Activated CD4-positive, alpha-beta T cell treated with anti-CD3 and anti-CD28 coated beads for 48 hours (primary cell): Measurements from ENCODE around the gene PIK3R2.

Experiments
- DNase-seq: peaks from one replicate; pipeline ENCODE4 v3.0.0-alpha.2; 2020

Gene PIK3R2

GRCh38 chr19:18126097-18126496, 26.9 kb upstream of the PIK3R2 start:
- no peak for DNase-seq

GRCh38 chr19:18128044-18128443, 24.9 kb upstream of the PIK3R2 start:
- DNase-seq: no peak

- DNase-seq: no peak
Measured at GRCh38 chr19:18128805-18129204, 24.2 kb upstream of the PIK3R2 start.

DNA sequence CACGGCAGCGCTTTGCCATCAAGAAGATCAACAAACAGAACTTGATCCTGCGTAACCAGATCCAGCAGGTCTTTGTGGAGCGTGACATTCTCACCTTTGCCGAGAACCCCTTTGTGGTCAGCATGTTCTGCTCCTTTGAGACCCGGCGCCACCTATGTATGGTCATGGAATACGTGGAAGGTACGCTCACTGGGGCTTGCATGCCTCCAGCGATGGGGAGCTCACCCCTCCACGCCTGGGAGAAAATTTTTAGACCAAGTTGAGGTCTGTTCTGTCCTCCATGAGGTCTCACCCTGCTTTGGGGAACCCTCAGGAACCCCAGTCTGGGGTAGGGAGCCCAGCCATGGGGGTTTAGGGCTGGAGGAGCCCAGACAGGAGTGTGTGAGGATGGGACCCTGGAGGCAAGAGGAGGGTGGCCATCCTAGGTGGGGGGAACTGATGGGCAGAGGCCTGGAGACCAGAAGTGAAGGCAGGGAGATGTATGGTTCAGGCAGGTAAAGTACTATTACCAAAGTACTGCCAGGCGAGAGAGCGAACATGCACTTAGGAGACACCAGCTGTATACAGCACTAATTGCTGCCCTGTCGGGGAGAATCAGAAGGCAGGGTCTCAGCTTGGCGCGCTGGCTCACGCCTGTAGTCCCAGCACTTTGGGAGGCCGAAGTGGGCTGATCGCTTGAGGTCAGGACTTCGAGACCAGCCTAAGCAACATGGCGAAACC, 22.3 kb upstream of the PIK3R2 start:
- no peak for DNase-seq

- DNase-seq: peak; percentile 55
Measured at GRCh38 chr19:18131841-18132596, 20.9 kb upstream of the PIK3R2 start.

GRCh38 chr19:18135712-18136584, 17.0 kb upstream of the PIK3R2 start:
- no peak for DNase-seq

DNA sequence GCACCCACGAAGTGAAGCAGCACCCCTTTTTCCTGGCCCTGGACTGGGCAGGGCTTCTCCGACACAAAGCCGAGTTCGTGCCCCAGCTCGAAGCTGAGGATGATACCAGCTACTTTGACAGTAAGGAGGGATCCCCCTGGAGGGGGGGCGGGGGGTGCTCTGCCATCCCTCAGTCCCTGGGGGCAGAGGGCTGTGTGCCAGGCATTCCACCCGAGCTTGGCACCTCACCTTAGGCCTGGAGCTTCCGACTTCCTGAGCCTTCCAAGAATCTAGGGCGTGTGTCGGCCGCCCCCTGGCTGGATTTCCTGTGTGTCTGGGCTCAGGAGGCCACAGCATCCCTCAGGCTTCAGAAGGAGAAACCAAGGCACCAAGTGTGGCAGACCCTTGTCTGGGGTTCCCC, 15.7 kb upstream of the PIK3R2 start:
- no peak for DNase-seq

DNA sequence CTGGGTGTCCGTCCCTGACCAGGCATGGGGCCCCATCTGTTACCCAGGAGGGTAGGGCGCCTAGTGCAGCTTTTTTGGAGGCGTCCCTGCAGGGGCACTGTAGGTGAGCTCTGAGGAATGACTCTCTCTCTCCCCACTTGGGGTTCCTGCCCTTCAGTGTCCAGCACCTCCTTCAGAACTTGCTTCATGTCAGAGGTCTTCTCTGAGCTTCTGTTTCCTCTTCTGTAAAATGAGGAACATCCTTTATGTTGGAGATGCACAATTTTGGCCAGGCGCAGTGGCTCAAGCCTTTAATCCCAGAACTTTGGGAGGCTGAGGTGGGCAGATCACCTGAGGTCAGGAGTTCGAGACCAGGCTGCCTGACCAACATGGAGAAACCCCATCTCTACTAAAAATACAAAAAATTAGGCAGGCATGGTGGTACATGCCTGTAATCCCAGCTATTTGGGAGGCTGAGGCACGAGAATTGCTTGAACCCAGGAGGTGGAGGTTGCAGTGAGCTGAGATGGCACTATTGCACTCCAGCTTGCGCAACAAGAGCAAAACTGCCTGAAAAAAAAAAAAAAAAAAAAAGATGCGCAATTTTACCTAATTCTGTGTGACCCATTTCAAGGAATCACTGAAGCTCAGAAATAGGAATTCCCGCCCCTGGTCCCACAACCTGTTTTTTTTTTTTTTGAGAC, 15.2 kb upstream of the PIK3R2 start:
- no peak for DNase-seq

GRCh38 chr19:18140473-18140872, 12.5 kb upstream of the PIK3R2 start:
- DNase-seq: no peak

DNA sequence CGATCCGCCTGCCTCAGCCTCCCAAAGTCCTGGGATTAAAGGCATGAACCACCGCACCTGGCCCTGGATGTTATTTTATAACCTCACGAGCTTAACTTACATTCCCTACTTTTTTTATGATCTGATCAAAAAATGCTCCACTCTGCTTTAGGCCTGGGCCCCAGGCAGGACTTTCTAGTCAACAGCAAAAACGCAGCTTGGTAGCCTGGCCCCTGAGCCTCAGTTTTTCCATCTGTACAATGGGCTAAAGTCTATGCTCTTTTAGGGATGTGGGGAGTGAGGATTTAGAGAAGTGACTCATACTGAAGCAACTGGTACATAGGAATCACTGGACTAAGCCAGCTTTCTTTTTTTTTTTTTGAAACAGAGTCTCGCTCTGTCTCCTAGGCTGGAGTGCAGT, 11.9 kb upstream of the PIK3R2 start:
- no peak for DNase-seq

DNA sequence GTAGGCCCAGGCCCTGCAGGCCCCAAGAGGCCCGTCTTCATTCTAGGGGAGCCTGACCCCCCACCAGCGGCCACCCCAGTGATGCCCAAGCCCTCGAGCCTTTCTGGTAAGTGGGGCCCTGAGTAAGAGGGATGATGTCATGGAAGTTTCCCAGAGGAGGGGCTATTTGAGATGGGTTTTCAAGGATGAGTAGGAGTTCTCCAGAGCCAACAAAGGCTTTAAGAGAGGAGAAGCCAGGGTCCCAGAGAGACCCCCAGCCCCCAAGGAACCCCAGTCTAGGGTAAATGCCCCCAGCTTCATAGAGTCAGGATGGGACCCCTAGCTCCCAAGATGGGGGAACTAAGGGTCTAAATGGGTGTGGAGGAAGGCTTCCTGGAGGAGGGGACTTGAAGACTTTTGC, 9.1 kb upstream of the PIK3R2 start:
- DNase-seq: no peak

- DNase-seq: no peak
Measured at GRCh38 chr19:18144361-18144760, 8.6 kb upstream of the PIK3R2 start.

DNA sequence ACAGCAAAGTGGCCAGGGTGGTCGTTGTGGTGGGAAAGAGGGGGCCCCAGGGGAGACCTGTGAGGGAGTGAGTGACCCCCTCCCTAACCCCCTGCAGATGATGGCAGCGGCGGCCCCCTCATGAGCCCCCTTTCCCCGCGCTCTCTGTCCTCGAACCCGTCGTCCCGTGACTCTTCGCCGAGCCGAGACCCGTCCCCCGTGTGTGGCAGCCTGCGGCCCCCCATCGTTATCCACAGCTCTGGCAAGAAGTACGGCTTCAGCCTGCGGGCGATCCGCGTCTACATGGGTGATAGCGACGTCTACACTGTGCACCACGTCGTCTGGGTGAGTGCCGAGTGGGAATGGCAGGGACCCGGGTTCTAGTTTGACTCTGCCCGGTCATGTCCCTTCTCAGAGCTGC, 8.1 kb upstream of the PIK3R2 start:
- no peak for DNase-seq

DNA sequence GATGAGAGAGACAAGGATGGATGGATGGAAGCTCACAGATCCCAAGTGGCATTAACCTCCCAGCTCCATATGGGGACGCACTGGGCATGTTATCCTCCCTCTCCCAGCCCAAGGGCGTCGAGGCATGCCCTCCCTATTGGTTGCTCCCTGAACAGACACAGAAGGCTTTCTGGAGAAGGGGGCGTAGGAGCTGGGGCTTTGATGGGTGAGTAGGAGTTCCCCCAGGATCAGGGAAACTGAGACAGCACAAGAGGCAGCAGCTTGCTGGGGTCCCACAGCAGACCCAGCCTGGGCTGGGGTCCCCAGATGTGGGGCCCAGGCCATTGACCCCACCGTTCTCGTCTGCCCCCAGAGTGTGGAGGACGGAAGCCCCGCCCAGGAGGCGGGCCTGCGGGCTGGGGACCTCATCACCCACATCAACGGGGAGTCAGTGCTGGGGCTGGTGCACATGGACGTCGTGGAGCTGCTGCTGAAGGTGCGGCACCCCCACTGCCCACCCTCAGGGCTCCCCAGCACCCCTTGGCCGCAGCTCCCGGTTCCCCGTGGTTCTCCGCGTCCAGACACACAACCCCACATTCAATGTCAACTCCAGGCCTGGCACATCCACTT, 7.5 kb upstream of the PIK3R2 start:
- no peak for DNase-seq

DNA sequence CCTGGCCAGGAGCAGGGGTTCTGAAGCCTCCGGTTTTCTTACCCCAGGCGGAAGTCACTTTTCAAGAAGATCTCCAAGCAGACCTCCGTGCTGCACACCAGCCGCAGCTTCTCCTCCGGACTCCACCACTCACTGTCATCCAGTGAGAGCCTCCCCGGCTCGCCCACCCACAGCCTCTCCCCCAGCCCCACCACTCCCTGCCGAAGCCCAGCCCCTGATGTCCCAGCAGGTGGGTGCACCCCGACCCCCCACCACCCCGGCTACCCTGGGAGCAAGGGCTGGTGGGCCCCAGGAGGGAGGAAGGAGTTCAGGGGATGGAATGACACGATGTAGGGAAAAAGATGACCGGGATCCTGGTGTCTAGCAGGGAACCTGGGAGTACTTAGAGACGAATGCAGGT, 5.6 kb upstream of the PIK3R2 start:
- no peak for DNase-seq

GRCh38 chr19:18149596-18149975, 3.4 kb upstream of the PIK3R2 start:
- no peak for DNase-seq

GRCh38 chr19:18150776-18151624, 2.0 kb upstream of the PIK3R2 start:
- no peak for DNase-seq

DNA sequence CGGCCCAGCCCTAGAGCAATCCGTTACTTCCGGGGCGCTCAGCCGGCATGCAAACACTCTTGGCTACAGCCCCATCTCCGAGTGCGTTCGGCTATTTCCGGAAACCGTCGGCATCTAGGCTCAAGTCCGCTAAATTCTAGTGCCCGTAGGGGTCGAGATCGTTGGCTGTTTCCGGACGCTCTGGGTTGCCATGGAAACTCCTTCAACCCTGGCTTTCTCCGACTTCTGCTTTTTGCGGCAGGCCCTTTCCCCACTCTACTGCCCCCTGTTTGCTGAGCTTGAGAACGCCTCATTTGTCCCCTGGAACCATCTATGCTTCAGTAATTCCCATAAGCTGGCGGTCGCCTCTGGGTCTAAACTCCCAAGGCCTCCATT, 534 bp upstream of the PIK3R2 start:
- peak; percentile 99 for DNase-seq

DNA sequence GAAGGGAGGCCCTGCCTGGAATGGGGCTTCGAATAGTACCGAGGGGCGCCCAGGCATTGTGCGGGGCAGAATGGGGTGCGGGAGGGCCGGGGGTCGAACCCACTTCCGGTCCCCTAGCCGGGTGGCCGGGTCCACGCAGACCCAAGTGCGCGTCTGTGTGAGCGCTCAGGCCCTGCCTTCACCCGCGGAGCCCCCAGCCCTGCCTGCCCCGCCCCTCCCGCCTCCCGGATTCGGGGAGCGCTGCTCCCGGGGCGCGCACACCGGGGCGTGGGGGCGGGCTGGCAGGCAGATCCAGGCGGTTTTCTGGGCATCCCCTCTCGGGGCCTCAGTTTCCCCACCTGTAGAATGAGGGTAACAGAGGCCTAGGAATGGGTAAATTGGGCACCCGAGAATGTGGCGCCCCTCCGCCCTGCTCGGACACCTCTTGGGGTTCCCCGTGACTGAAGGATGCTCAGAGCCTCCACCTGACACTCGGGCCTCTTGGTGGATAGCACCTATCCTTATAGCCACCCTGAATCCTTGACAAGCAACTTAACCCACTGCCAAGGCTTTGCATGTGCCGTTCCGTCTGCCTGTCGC, 682 bp downstream of the PIK3R2 start:
- DNase-seq: peak; percentile 42

DNA sequence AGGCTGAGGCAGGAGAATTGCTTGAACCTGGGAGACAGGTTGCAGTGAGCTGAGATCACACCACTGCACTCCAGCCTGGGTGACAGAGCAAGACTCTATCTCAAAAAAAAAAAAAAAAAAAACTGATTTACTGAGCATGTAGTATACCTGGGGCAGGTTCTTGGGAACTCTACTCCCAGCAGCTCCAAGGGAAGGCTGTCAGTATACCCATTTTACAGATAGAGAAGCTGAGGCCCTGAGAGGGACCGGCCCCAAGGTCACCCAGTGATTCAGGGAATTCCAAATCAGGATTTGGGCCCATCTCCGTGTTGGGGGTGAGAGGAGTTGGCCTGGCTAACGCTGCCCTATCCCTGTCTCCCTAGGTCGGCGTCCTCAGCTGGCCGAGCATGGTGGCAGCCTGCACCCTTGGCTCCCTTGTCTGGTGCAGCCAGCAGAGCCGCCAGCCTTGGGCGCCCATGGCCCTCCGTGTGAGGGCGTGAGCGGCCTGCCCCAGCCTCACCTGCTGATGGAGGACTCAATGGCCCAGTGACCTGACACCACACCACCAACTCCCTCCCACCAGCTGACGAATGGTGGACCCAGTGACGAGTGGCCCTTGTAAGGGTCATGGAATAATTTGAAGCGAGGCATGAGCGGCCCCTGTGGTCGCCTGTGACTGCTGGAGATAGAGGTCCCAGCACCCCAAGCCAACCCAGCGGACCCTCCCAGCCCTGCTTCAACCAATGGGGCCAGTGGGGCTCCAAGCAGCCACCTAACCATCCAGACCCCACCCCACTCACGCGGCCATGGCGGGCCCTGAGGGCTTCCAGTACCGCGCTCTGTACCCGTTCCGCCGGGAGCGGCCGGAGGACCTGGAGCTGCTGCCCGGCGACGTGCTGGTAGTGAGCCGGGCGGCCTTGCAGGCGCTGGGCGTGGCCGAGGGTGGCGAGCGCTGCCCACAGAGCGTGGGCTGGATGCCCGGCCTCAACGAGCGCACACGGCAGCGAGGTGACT, 2.4 kb downstream of the PIK3R2 start:
- no peak for DNase-seq
